H9 (cell line): ENCODE data around the gene ASTN1. TPM values are rescaled to one million over a fixed set of nuclear protein-coding genes. Genes with fewer than 3 reads are reported as not detected.
A peak's percentile ranks its signal among the peaks of the same experiment; 100 is the strongest.

Source experiments
- DNase-seq: peaks from one replicate; pipeline ENCODE4 v3.0.0-alpha.2; 2017
- H2AFZ ChIP-seq: one replicate; pipeline ENCODE4 v1.6.1; 2013; ENCODE audit warnings: mild to moderate bottlenecking, low read length, control low read depth, moderate library complexity
- H2AK5ac ChIP-seq: 2 replicates; pipeline ENCODE4 v1.6.1; 2013; ENCODE audit warnings: low read length, control low read depth, mixed read lengths; ENCODE audit not compliant: insufficient read length
- H2BK120ac ChIP-seq: one replicate; pipeline ENCODE4 v1.6.1; 2013; ENCODE audit warnings: low read depth, mild to moderate bottlenecking, low read length, control low read depth, inconsistent platforms; ENCODE audit not compliant: poor library complexity, severe bottlenecking
- H2BK12ac ChIP-seq: 2 replicates; pipeline ENCODE4 v1.6.1; 2013; ENCODE audit warnings: low read length, control low read depth, mixed read lengths, low read depth; ENCODE audit not compliant: insufficient read length
- H2BK15ac ChIP-seq: 2 replicates; pipeline ENCODE4 v1.6.1; 2013; ENCODE audit warnings: low read depth, low read length, control low read depth
- H2BK20ac ChIP-seq: one replicate; pipeline ENCODE4 v1.6.1; 2013; ENCODE audit warnings: low read depth, mild to moderate bottlenecking, low read length, control low read depth, inconsistent platforms; ENCODE audit not compliant: poor library complexity, severe bottlenecking
- H2BK5ac ChIP-seq: 2 replicates; pipeline ENCODE4 v1.6.1; 2013; ENCODE audit warnings: low read length, control low read depth, mixed read lengths; ENCODE audit not compliant: insufficient read length
- H3K14ac ChIP-seq: 2 replicates; pipeline ENCODE4 v1.6.1; 2013; ENCODE audit warnings: low read length, control low read depth; ENCODE audit not compliant: insufficient read depth
- H3K18ac ChIP-seq: 2 replicates; pipeline ENCODE4 v1.6.1; 2013; ENCODE audit warnings: low read depth, mild to moderate bottlenecking, mixed read lengths, low read length, control low read depth; ENCODE audit not compliant: insufficient read length
- H3K23ac ChIP-seq: 2 replicates; pipeline ENCODE4 v1.6.1; 2013; ENCODE audit warnings: low read length, control low read depth, mixed read lengths, low read depth; ENCODE audit not compliant: insufficient read length
- H3K23me2 ChIP-seq: 2 replicates; pipeline ENCODE4 v1.6.1; 2013; ENCODE audit warnings: low read depth, mild to moderate bottlenecking, mixed read lengths, low read length, control low read depth; ENCODE audit not compliant: insufficient read length, poor library complexity, severe bottlenecking
- H3K27ac ChIP-seq: 2 replicates; pipeline ENCODE4 v1.5.1; 2013; ENCODE audit warnings: low read length, control low read depth, mixed read lengths, low read depth; ENCODE audit not compliant: insufficient read length
- H3K27me3 ChIP-seq: 2 replicates; pipeline ENCODE4 v1.6.1; 2013; ENCODE audit warnings: low read length, control low read depth, inconsistent platforms; ENCODE audit not compliant: insufficient read depth
- H3K4ac ChIP-seq: 2 replicates; pipeline ENCODE4 v1.6.1; 2013; ENCODE audit warnings: low read depth, mild to moderate bottlenecking, control low read depth, inconsistent platforms, low read length, moderate library complexity
- H3K4me1 ChIP-seq: 2 replicates; pipeline ENCODE4 v1.6.1; 2013; ENCODE audit warnings: low read length, control low read depth, inconsistent platforms; ENCODE audit not compliant: insufficient read depth
- H3K4me2 ChIP-seq: 2 replicates; pipeline ENCODE4 v1.6.1; 2013; ENCODE audit warnings: low read length, control low read depth, mixed read lengths; ENCODE audit not compliant: insufficient read length, insufficient read depth
- H3K56ac ChIP-seq: 2 replicates; pipeline ENCODE4 v1.6.1; 2013; ENCODE audit warnings: low read depth, mild to moderate bottlenecking, mixed read lengths, low read length, control low read depth; ENCODE audit not compliant: insufficient read length
- H3K79me1 ChIP-seq: 2 replicates; pipeline ENCODE4 v1.6.1; 2013; ENCODE audit warnings: low read depth, mild to moderate bottlenecking, moderate library complexity, low read length, control low read depth, inconsistent platforms; ENCODE audit not compliant: insufficient read depth, poor library complexity, severe bottlenecking
- H3K79me2 ChIP-seq: 2 replicates; pipeline ENCODE4 v1.6.1; 2013; ENCODE audit warnings: low read length, control low read depth, inconsistent platforms; ENCODE audit not compliant: insufficient read depth
- H3K9ac ChIP-seq: 2 replicates; pipeline ENCODE4 v1.6.1; 2013; ENCODE audit warnings: low read length, control low read depth, mixed read lengths; ENCODE audit not compliant: insufficient read length; ENCODE audit errors: extremely low read depth
- H3K9me3 ChIP-seq: one replicate; pipeline ENCODE4 v1.6.1; 2013; ENCODE audit warnings: low read depth, low read length, inconsistent platforms; ENCODE audit not compliant: control insufficient read depth
- H3T11ph ChIP-seq: one replicate; pipeline ENCODE4 v1.6.1; 2013; ENCODE audit warnings: mild to moderate bottlenecking, low read length, control low read depth, inconsistent platforms
- H4K20me1 ChIP-seq: one replicate; pipeline ENCODE4 v1.6.1; 2013; ENCODE audit not compliant: control insufficient read depth, insufficient read length, insufficient read depth
- H4K5ac ChIP-seq: 2 replicates; pipeline ENCODE4 v1.6.1; 2013; ENCODE audit warnings: low read depth, mild to moderate bottlenecking, mixed read lengths, low read length, control low read depth; ENCODE audit not compliant: insufficient read length
- H4K8ac ChIP-seq: replicated peaks from 2 replicates; pipeline ENCODE4 v1.6.1; 2013; ENCODE audit warnings: low read length, control low read depth, mixed read lengths, low read depth; ENCODE audit not compliant: insufficient read length
- H4K91ac ChIP-seq: 2 replicates; pipeline ENCODE4 v1.6.1; 2013; ENCODE audit warnings: low read depth, mild to moderate bottlenecking, moderate library complexity, mixed read lengths, low read length, control low read depth; ENCODE audit not compliant: insufficient read length
- H3K27ac Mint-ChIP-seq, 3 experiments: 2 replicates in 2 of 3; 3 replicates in 1 of 3; pipeline ENCODE4 v1.8.0; 2020 to 2021; ENCODE audit warnings: mixed read lengths in 3 of 3, mild to moderate bottlenecking in 1 of 3, moderate library complexity in 1 of 3
- H3K27me3 Mint-ChIP-seq: 2 replicates; pipeline ENCODE4 v1.8.0; 2021; ENCODE audit warnings: low read depth, mild to moderate bottlenecking, moderate library complexity, mixed read lengths
- H3K36me3 Mint-ChIP-seq, 3 experiments: 2 replicates in 2 of 3; 3 replicates in 1 of 3; pipeline ENCODE4 v1.8.0; 2020 to 2021; ENCODE audit warnings: low read depth in 3 of 3, mixed read lengths in 3 of 3; ENCODE audit not compliant: insufficient read depth in 1 of 3
- H3K4me1 Mint-ChIP-seq, 2 experiments: 2 replicates each; pipeline ENCODE4 v1.8.0; 2020; ENCODE audit warnings: mixed read lengths in 2 of 2
- H3K4me3 Mint-ChIP-seq, 2 experiments: 2 replicates in 1 of 2; 3 replicates in 1 of 2; pipeline ENCODE4 v1.8.0; 2020 to 2021; ENCODE audit warnings: mild to moderate bottlenecking in 2 of 2, mixed read lengths in 2 of 2, moderate library complexity in 1 of 2
- H3K9me3 Mint-ChIP-seq, 2 experiments: 2 replicates in 1 of 2; 3 replicates in 1 of 2; pipeline ENCODE4 v1.8.0; 2020; ENCODE audit warnings: mild to moderate bottlenecking in 2 of 2, mixed read lengths in 2 of 2, moderate library complexity in 1 of 2
- WGBS: extraction: QIAGEN DNeasy Blood & Tissue Kit; methylation state at CpG from one replicate; pipeline ENCODE4 v1.1.7; 2013; ENCODE audit warnings: missing lambda C conversion rate, low lambda C conversion rate, mixed read lengths; ENCODE audit not compliant: insufficient read length; ENCODE audit errors: extremely low coverage; 5-methylcytosine and 5-hydroxymethylcytosine counted together
- total RNA-seq: library from RNA; stranded (reverse); gene quantifications from 2 replicates; pipeline ENCODE4 v1.2.1, GENCODE V29; 2021
- TF ChIP-seq, protein P1 (sequence below): fragments of 200-600 bp; sonication (generic); conservative IDR thresholded peaks from 3 replicates; pipeline ENCODE4 v1.8.0; 2021; ENCODE audit warnings: antibody characterized with exemption, mild to moderate bottlenecking

ASTN1 gene
- total RNA-seq, 1 experiment from 2014 or later: 0.98 TPM

DNA sequence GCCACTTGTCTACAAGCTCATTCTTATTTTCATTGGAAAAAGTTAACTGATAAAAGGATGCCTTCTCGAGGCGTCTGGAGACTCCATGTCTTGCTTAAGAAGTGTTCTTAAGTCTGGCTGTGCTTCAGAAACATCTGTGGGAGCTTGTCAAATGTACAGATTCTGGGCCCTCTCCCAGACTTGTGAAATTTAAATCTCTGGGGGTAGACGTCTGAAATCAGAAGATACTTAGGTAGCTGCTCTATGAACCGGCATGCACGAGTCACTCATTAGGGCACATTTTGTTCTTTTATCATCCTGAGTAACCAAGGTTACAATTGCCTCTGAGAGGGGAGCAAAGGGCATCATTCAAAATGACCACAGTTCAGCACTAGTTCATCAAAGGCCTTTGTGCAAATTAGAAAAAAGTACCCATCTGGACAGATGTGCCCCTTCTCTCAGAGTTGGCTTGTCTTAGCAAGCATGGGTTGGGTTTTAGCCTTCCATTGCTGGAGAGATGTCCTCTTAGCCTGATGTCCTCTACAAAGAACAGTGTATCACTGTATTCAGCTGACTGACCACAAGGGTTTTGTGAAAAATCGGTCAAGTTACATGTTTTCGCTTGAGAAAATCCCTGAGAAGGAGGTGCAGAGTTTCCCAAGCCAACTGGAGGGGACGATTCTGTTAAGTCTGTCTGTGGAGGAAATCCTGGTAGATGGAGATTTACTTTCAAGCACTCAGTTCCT, 156.9 kb downstream of the ASTN1 start:
- H3K9me3 ChIP-seq: no peaks in the 10 kb centered on the region
- peaks cover 0 to 5% of the 10 kb centered on the region in 2 experiments; a peak in 2 of 4 replicates for H3K4me1 Mint-ChIP-seq
- H4K91ac ChIP-seq: no peak overlapping the region
- H2BK12ac ChIP-seq: no peak overlapping the region
- H3K27me3 ChIP-seq: no peaks in the 10 kb centered on the region
- no peak overlapping the region for H4K8ac ChIP-seq
- no peak overlapping the region for H2BK120ac ChIP-seq
- H3K79me2 ChIP-seq: no peaks in the 10 kb centered on the region
- no peak overlapping the region for H3K18ac ChIP-seq
- no peak overlapping the region for H2BK5ac ChIP-seq
- no peak overlapping the region for H2AK5ac ChIP-seq
- peaks cover 9% of the 10 kb centered on the region for H3K27me3 Mint-ChIP-seq
- no peaks in the 10 kb centered on the region for H3K4me1 ChIP-seq
- no peak overlapping the region for H3K4me2 ChIP-seq
- no peak overlapping the region for H3K56ac ChIP-seq
- no peak overlapping the region for H4K5ac ChIP-seq
- no peak overlapping the region for H2BK20ac ChIP-seq
- no peak overlapping the region for H2AFZ ChIP-seq
- H3K27ac Mint-ChIP-seq: peak overlapping the region in 1 of 3 experiments; percentile 37; a peak in 1 of 7 replicates
- H3K27ac ChIP-seq: no peak overlapping the region
- TF ChIP-seq, protein P1, sequence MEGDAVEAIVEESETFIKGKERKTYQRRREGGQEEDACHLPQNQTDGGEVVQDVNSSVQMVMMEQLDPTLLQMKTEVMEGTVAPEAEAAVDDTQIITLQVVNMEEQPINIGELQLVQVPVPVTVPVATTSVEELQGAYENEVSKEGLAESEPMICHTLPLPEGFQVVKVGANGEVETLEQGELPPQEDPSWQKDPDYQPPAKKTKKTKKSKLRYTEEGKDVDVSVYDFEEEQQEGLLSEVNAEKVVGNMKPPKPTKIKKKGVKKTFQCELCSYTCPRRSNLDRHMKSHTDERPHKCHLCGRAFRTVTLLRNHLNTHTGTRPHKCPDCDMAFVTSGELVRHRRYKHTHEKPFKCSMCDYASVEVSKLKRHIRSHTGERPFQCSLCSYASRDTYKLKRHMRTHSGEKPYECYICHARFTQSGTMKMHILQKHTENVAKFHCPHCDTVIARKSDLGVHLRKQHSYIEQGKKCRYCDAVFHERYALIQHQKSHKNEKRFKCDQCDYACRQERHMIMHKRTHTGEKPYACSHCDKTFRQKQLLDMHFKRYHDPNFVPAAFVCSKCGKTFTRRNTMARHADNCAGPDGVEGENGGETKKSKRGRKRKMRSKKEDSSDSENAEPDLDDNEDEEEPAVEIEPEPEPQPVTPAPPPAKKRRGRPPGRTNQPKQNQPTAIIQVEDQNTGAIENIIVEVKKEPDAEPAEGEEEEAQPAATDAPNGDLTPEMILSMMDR: no peak
- no CpG with 5 or more reads among the region's 8 CpGs for WGBS
- H3K23ac ChIP-seq: no peak overlapping the region
- H4K20me1 ChIP-seq: no peaks in the 10 kb centered on the region
- H3K79me1 ChIP-seq: no peaks in the 10 kb centered on the region
- H3K36me3 Mint-ChIP-seq: peaks cover 0 to 2% (median 0%) of the 10 kb centered on the region in 3 experiments; a peak in 1 of 7 replicates
- H3T11ph ChIP-seq: no peak overlapping the region
- H3K23me2 ChIP-seq: no peaks in the 10 kb centered on the region
- H3K4me3 Mint-ChIP-seq: no peak overlapping the region
- no peaks in the 10 kb centered on the region for H3K9me3 Mint-ChIP-seq
- H3K4ac ChIP-seq: no peak overlapping the region
- no peak overlapping the region for H3K9ac ChIP-seq
- DNase-seq: no peak
- no peak overlapping the region for H2BK15ac ChIP-seq
- no peak overlapping the region for H3K14ac ChIP-seq
